NCI-H82 (cell line): ENCODE measurements around the gene LUZP2.

Experiments used
- DNase-seq: peaks from one replicate; lab custom pipeline; 2025; lab: John Stamatoyannopoulos, UW

The LUZP2 gene

DNA sequence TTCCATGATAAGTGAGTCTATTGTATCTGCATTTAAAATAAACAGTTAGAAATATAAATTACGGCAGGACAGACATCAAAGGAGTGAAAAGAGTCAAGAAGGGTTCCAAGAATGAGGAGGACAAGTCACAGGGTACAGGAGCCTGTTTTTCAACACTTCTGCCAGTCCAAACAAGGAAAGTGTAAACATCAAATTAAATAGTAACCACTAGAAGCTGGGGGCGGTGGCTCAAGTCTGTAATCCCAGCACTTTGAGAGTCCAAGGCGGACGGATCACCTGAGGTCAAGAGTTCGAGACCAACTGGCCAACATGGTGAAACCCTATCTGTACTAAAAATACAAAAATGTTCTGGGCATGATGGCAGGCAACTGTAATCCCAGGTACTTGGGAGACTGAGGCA, 219.6 kb downstream of the LUZP2 start:
- DNase-seq, result no peak

DNA sequence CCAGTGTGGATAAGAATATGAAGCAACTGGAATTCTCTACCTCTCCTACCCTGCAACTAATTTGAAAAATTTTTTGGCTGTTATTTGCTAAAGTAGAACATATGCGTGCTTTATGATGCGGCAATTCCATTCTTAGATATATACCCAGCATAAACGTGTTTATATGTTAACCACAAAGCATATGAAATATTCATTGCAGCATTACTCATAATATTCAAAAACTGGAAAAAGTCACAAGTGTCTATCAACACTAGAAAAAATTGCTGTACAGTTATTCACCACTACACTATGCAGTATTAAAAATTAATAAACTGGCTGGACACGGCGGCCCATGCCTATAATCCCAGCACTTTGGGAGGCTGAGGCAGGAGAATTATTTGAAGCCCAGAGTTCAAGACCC, 226.4 kb downstream of the LUZP2 start:
- DNase-seq, result no peak

DNA sequence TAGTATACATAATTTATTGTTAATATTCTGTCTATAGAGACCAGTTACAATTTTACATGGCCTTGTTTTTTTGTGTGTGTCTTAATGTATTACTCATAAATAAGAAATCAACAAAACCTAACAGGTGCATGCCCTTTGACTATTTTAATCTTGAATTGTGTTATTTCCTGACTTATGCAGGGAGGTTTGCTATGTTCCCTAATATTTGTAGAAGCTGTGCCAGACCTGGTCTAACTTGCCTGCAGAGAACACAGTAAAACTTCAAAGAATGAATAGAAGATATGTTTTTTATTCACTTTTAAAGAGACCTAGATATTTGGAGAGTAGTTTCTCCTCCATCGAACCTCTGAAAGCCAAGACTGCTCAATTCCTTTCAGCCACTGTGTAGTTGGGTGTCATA, 234.7 kb downstream of the LUZP2 start:
- no peak for DNase-seq

DNA sequence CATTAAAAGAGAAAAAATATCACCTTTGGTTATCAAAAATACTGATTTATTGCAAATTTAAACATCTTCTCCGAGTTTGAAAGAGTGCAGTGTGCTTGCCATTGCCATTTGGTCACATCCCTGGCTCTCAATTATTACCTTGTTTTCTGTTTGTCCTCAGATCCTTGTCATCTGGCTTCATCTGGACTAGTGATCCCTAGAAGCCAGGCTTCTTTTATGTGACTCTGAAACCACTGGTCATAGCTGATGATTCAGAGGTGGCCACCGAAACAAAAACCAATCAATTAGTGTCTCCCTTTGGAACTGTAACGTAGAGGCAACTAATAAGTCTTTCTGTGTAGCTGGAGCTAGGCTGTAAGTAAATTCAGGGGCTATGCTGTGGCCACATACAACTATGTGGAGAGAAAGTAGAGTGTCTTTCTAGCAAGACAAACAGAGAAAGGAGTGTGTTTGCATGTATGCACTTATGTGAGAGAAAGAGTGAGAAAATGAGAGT, 237.9 kb downstream of the LUZP2 start:
- DNase-seq, result no peak

DNA sequence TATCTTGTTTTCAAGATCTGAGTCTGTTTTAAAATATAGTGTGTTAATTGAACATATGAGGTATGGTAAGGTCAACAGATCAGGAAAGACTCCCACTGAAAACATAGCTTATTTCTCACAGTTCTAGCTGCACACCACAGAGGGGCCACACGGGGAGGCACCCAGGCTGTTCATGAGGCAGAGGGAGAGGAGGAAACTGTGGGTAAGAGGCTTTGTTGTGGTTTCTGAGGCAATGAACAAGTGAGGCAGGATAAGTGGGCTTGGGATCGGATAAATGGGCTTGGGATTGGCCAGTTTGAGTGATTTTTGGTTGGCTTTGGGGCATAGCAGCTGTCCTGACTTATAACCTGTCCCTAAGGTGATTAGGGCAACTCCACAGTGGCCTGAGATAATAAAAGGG, 242.1 kb downstream of the LUZP2 start:
- peak; percentile 4 for DNase-seq

DNA sequence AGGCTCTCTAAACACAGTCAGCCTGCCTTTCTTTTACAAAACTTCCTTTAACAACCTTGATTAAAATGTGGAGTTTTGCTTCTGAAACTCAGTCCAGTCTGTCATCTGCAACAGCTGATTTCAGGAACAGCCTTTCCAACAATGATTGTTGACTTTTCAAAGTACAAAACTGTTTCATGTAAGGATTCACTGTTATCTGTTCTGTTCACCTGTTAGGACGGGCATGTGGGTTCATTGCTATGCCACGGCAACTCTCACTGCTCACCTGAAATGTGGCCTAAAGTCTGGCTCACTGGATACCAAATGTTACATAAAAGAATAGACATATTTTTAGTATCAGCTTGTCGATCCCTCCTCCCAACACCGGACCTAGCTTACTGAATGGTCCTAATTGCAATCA, 242.8 kb downstream of the LUZP2 start:
- DNase-seq, result no peak

DNA sequence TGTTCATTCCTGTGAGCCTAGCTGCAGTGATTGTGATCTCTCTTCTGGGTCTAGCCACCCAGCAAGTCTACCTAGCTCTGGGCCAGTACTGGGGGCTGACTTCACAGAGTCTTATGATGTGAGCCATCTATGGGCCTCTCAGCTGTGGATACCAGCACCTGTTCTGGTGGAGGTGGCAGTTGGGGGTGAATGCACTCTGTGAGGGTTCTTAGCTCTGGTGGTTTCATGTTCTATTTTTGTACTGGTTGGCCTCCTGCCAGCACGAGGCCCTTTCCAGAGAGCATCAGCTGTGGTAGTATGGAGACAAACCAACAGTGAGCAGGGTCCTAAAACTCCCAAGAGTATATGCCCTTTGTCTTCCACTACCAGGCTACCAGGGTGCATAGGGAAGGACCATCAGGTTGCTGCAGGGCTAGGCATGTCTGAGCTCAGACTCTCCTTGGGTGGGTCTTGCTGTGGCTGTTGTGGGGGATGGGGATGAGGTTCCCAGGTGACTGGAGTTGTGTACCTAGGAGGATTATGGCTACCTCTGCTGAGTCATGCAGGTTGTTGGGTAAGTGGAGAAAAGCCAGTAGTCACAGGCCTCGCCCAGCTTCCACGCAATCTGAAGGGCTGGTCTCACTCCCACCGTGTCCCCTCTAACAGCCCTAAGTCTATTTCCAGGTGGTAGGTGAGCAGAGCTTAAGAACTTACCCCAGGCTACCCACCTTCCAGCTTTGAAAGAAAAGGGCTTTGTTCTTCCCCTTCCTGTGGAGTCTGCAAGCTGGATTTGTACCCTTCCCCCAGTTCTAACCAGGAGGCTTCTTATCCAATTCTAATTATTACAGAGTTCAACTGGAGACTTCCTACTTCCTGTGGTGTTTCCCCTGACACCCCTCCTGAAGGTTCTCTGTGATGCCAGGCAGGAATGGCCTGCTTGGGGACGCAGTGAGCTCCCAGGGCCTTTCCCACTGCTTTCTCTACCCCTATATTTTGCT, 250.7 kb downstream of the LUZP2 start:
- DNase-seq, result no peak

DNA sequence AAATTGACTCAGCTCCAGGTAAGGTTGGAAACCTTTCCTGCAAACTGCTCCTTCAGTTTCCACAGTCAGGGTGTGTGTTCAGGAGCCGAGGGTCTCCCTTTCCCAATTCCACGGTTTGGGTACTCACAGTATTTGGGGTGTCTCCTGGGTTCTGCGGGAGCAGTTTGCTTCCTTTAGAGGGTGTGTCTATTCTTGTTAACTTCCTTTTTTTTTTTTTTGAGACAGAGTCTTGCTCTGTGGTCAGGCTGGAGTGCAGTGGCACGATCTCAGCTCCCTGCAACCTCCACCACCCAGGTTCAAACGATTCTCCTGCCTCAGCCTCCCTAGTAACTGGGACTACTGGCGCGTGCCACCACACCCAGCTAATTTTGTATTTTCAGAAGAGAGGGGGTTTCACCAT, 251.4 kb downstream of the LUZP2 start:
- DNase-seq, result no peak

DNA sequence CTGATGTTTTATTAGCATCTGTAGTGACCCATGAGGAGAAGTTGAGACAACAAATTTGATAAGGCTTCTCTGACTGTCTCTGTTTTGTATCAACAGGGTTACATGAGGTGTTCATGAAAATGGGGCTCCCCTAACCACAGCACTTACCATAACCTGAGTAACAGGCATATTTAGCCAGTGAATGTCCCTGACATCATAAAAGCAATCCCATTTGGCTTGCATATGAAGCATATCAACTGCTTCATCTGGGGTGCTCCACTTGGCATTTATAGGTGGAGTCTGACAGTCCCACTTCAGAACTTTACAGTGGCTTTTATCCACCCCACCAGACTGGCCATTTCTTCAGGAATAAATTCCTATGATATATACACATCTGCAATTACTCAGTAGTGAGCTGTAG, 257.6 kb downstream of the LUZP2 start:
- no peak for DNase-seq

DNA sequence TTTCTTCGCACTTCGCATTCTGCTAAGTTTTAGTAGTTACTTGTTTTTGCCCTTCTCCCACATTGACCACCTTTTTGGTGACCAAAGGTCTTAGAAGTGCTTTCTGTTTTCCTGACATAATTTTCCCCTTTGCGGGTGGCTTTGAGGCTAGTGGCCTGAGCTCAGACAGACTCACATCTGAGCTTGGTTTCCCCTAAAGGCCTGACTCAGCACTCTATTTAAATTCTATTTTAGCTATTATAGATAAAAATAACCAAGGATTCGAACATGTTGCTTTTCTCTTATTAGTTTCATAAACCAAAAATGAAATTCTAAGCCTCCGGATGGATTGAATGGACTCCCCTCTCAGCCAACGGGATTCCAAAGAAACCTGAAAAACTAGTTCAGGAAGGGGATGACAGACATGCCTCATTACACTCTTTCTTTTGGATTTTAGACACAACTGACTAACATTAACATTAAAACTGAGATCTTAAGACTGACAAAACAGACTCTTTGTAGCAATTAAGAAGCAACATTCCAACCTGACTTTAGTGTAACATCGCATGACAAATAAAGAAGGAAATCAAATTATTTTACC, 258.5 kb downstream of the LUZP2 start:
- DNase-seq, result no peak

DNA sequence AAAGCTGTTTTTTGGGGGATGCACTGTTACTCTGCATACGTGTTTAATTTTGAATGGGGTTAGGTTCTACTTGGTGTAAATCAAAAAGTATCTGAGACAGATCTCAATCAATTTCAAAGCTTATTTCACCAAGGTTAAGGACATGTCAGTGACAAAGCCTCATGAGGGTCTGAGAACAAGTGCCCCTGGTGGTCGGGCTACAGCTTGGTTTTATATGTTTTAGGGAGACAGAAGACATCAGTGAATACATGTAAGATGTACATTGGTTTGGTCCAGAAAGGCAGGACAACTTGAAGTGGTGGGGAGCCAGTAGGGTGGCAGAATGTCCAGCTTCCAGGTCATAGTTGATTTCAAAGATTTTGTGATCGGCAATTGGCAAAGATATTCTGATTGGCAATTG, 262.9 kb downstream of the LUZP2 start:
- no peak for DNase-seq

DNA sequence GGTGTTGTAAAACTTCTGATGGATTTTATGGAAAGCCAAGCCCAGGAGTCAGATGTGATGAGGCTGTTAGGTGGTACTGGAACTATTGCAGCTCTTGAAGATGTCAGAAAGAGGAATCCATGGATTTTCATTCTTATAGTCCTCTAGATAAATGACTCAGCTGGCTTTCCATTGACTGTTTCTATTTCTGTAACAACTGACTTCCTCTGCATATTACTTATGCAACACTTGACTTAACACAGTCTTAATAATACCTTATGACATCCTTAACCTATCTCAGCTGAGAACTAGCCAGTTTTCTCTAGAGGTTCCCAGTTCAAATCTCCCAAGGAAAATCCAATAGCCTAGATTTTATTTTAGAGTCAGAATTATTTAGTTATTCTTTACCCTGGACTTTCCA, 263.8 kb downstream of the LUZP2 start:
- DNase-seq, result no peak

DNA sequence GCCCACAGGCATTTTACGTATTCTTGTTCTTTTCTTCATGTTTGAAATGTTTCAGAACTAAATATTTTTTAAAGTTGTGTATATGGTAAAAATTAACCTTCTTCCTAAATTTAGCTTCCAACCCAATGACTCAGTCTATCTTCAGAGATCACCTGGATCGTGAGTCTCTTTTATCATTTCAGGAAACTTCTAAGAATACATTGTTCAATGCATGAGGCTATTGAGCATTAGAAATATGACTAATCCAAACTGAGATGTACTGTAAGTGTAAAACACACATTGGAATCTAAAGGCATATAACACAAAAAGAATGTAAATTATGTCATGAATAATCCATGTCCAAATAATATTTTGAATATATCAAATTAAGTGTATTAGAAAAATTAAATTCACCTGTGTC, 265.2 kb downstream of the LUZP2 start:
- DNase-seq, result no peak

DNA sequence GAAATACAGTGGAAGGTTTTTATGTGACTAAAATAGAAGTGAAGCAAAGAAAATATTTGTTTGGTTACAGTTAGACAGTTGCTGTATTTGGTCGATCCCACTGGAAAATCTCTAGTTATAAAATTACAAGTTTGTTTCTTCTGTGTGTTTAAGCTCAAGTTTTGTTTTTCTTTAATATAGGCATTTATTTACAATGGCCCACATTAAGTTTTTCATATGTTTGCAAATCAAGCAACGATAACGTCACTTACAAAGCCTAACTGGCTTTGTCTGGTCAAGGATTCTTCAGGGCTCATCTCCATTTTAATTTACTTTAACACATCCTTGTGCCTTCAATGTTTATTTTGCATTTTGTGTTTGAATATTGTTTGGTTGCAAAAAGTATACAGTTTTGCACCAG, 270.6 kb downstream of the LUZP2 start:
- DNase-seq, result no peak

DNA sequence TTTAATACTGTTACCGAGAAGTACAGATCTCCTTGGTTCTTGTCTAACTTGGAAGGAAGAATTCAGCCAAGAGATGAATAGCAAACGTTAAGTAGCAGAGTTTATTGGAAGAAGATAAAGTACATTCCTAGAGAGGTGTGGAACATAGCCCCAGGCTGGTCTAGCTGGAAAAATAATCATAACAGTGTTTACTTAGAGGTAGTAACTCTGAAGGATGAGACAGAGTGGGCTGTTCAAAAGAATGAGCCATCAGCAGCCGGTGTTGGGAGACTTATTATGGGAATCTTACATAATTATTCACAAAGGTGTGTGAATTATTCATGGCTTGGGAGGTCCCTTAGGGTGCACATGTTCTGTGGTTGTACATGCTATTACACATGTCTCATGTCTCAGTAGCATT, 276.5 kb downstream of the LUZP2 start:
- DNase-seq, result no peak

DNA sequence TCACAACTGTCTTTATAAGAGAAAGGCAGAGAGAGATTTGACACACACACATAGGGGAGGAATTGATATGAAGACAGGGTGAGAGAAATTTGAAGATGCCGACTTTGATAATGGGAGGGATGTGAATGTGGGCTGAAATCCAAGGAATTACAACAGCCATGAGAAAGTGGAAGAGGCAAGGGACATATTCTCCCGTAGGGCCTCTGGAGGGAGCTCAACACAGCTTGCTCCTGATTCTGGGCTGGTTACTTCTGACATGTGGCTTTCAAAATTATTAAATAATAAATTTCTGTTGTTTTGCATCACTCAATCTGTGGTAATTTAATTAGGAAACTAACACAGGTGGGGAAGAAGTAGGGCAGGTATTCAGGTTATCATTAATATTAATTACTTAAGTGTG, 282.9 kb downstream of the LUZP2 start:
- DNase-seq, result peak; percentile 7

DNA sequence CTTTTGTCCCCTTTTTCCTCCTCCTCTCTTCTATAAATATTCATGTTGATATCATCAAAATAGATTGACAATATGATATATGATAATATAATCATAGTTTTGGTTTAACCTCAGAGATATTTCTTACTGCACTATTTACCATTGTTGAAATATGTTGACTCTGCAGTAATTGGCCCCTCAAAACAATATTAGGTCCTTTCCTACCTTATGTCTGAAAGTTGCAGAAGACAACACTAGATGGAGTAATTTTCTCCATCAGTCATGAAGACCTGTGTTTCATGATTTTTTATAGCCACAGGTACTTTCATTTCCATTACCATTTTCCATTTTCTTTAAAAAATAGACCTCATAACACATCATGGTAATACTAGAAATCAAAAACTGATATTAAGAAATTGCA, 284.4 kb downstream of the LUZP2 start:
- DNase-seq, result no peak

DNA sequence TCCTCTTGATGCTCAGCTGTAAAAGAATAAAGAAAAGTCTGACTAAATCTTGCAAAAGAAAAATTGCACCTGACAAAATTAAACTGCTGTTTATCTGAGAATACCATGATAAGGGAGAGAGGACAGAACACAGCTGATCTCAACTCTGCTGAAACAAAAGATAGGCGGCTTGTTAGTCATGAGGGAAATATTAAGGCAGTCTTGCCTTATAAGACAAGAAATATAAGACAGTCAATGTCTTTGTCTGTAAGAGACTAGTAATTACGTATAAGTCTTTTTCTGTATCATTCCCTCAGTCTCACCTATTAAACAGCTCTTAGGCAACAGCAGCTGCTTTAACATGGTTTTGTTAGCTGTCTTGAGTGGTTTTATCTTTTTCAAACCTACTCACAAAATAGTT, 296.6 kb downstream of the LUZP2 start:
- DNase-seq, result no peak

DNA sequence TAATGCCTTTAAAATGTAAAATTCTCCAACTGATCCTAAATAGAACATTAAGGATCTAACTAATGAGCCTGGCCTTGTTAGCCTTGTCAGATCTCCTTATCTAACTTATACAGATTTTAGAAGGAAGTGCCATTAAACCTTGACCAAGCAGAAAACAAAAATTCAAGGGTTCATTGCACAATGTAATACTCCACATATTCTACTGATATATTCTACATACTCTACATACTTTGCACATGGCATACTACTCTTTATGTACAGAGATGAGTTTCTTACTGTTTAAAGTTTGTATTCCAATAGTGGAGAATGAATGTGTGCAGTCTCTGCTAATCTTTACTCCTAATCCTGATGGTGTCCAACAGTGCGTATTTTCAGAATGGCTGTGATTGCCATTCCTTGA, 297.2 kb downstream of the LUZP2 start:
- no peak for DNase-seq

DNA sequence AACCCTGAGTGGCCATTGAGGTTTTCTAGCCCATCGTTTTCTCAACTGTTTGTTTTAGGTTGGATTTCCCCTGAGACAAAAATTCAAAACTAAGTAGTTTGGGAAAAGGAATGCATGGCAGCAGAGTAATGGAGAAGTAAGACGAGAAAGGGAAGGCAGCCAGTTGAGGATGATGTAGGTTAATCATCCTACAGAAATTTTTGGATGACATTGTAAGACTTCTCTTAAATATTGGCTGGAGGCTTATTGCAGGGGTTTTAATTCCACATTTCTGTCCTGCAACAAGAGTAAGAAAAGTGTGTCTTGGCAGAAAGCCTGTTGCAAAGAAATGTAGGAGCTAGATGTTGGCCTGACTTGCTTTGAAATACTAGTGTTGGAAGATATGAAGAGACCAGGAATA, 308.8 kb downstream of the LUZP2 start:
- DNase-seq, result no peak

DNA sequence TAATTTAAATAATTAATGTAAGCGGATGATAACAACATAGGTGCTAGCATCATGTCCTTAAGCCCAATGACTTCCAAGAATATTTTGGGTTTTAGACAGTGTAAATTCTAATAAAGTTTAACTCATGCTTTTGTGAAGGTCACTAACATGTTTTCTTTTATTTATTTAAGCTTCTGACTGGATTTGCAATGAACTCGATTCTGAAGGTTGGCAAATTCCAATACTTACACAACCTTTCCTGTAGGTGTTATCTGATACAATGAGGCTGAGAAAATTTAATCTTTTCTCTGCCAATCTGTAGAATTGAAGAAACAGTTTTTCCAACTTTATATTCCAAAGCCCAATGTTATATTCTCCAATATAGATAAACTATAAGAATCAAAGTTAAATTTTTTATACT, 311.3 kb downstream of the LUZP2 start:
- no peak for DNase-seq

DNA sequence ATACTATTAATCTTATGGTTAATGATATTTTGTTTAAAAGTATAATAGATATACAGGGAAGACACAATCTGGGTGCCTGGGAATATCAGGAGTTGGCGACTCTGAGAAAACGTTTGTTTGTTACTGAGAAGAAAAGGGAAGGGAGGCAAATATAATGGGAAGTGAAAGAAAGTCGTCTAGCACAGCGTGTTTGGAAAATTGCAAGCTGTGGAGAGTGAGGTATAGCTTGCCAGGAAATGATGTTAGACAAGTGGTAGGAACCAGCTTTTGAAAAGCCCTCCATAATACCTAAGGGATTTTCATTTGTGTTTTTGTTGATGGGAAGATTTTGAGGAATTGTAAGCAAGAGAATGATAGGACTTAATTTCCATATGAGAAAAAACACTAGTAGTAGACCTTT, 322.2 kb downstream of the LUZP2 start:
- no peak for DNase-seq

DNA sequence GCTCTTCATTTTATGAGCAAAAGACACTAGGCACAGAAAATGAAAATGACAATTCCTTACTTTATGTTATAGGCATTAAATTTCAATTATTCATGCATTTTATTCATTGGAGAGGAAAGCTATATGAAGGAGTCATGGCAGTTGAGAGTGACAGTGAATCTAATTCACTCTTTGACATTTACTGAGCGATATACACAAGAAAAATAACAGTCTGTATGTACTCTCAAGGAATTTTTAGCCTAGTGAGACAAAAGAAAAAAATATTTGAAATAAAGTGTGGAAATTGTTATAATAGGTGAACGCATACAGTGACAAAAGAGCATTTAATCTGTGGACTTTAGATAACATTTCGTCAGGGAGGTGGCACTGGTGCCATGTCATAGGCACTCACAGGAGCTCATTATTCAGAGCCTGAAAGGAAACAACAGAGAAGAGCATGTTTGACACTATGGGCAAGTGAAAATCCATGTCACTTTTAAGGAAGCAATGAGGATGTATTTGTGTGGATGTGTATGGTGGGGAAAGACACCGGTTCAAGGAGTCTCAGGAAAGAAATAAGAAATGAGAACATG, 323.1 kb downstream of the LUZP2 start:
- no peak for DNase-seq
